Islet precursor cell (in vitro differentiated cells): ENCODE measurements around the gene CDC27.
"Not testable (repeated sequence)": the region's sequence is repeated elsewhere in the genome, so short reads cannot be mapped to it uniquely, and the experiment has no call there.

ENCODE experiments used
- DNase-seq: peaks from one replicate; pipeline ENCODE4 v3.0.0-alpha.2; 2018

CDC27 gene, protein sequence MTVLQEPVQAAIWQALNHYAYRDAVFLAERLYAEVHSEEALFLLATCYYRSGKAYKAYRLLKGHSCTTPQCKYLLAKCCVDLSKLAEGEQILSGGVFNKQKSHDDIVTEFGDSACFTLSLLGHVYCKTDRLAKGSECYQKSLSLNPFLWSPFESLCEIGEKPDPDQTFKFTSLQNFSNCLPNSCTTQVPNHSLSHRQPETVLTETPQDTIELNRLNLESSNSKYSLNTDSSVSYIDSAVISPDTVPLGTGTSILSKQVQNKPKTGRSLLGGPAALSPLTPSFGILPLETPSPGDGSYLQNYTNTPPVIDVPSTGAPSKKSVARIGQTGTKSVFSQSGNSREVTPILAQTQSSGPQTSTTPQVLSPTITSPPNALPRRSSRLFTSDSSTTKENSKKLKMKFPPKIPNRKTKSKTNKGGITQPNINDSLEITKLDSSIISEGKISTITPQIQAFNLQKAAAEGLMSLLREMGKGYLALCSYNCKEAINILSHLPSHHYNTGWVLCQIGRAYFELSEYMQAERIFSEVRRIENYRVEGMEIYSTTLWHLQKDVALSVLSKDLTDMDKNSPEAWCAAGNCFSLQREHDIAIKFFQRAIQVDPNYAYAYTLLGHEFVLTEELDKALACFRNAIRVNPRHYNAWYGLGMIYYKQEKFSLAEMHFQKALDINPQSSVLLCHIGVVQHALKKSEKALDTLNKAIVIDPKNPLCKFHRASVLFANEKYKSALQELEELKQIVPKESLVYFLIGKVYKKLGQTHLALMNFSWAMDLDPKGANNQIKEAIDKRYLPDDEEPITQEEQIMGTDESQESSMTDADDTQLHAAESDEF

DNA sequence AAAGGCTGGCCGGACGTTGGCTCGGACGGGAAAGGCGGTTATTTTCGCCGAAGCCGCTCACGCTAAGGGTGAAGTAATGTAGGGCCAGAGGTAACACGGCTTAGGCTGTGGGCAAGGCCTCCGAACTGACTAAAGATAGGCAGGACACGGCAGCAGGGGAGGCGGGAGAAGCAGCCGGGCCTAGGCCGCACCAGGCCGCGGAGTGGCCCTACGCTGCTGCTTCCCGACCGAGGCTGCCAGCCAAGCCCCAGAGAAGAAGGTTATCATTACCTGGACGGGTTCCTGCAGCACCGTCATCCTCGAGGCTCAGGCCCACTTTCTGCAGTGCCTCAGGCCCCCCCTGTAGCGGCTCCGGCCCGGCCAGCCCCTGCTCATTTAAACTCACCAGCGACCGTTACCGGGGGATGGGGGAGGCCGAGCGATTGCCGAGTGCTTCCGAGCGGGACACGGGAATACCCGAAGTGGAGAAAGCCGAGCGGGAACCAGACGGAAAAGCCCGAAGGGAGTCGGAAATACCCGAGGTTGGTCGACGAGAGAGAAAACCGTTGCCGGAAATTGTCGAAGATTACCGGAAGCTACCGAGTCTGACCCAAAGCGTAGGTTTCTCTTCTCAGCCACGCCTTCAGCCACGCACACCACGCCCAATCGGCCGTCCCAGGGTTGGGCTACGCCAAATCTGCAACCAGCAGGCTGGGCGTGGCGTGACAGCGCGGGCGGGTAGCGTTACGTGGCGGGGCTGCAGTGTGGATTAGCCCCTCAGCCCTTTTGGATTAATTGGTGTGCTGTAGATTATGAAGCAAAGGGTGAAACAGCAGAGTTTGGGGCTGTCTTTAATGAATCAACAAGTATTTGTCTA, at the start of gene CDC27:
Gene CDC27, minus strand, starts transcription at position 420 of the 856 bp plus-strand sequence. Its CDS starts 123 bp downstream, at position 297.
- peak; percentile 99 for DNase-seq

GRCh38 chr17:47238321-47239010, 49.4 kb upstream of the CDC27 start:
- DNase-seq = no peak

DNA sequence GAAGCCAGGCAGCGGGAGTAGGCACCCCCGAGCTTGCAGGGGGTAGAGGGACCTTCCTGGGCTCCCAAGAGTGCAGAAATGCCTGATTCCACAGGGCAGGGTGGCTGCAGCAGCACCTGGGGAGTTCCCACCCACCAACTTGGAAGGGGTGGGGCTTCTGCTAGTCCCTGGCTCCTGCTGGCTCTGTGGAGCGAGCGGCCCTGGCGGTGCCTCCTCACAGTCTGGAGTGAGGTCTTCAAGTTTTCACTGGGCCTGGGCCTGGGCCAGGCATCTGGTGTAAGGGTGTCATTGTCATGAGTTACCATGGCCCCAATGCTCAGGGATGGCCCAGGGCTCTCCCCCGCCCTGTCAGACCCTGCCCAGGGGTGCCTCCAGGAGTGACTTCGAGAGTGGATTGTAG, 48.7 kb upstream of the CDC27 start:
- no peak for DNase-seq

DNA sequence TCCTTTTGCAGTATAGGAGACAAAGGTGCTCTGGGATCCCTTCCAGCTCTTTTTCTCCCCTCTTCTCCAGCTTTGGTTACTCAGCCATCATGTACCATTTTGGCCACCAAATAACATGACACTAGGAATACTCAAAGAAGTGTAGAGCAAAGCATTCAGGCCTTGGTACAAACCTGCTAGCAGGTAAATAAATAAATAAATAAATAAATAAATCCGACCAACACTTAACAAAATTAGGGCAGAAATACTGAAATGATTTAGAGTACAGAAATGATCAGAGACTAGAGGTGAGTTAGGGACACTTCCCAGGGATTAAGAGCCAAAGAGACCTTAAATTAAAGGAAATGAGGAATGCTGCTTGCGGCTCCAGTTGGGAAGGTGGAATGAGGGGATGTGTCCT, 46.8 kb upstream of the CDC27 start:
- DNase-seq = no peak

- no peak for DNase-seq
Observed at GRCh38 chr17:47235506-47235905, 46.4 kb upstream of the CDC27 start.

DNA sequence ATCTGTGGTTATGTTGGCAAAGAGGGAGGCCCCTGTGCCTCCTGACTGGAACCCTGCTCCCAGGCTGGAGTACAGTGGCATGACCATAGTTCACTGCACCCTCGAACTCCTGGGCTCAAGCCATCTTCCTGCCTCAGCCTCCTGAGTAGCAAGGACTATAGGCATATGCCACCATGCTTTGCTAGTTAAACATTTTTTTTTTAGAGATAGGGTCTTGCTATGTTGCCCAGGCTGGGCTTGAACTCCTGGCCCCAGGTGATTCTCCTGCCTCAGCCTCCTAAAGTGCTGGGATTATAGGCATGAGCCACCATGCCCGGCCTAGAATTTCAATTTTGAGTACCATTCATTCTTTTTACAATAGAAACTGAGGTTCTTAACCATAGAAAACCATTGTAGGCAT, 43.4 kb upstream of the CDC27 start:
- no peak for DNase-seq

GRCh38 chr17:47231866-47232265, 42.8 kb upstream of the CDC27 start:
- no peak for DNase-seq

DNA sequence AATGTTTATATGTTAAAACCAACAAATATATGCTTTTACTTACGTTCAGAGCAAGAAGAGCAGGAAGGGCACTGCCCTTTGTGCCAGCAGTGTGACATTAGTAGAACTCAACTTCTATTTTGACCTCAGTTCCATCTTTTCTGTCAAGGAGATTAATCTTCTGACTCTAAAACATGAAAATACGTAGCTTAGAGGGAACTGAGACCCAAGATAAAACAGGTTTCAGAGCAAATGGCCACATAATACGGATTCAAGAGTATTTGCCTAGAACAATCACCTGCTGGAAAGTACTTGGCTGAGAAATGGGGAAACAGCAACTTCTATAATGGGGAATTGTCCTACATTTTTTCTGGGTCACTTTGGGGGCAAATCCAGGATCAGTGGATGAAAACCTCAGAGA, 42.2 kb upstream of the CDC27 start:
- DNase-seq = no peak

DNA sequence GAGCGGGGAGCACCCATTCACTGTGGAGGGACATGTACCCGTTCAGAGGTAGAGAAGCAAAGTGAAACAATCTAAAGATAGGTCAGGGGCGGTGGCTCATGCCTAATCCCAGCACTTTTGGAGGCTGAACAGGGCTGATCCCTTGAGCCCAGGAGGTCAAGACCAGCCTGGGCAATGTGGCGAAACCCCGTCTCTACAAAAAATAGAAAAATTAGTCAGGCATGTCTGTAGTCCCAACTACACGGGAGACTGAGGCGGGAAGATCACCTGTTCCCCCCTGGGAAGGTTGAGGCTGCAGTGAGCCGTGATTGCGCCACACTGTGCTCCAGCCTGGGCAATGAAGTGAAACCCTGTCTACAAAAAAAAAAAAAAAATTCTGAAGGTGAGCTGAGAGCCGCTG, 41.8 kb upstream of the CDC27 start:
- no peak for DNase-seq

DNA sequence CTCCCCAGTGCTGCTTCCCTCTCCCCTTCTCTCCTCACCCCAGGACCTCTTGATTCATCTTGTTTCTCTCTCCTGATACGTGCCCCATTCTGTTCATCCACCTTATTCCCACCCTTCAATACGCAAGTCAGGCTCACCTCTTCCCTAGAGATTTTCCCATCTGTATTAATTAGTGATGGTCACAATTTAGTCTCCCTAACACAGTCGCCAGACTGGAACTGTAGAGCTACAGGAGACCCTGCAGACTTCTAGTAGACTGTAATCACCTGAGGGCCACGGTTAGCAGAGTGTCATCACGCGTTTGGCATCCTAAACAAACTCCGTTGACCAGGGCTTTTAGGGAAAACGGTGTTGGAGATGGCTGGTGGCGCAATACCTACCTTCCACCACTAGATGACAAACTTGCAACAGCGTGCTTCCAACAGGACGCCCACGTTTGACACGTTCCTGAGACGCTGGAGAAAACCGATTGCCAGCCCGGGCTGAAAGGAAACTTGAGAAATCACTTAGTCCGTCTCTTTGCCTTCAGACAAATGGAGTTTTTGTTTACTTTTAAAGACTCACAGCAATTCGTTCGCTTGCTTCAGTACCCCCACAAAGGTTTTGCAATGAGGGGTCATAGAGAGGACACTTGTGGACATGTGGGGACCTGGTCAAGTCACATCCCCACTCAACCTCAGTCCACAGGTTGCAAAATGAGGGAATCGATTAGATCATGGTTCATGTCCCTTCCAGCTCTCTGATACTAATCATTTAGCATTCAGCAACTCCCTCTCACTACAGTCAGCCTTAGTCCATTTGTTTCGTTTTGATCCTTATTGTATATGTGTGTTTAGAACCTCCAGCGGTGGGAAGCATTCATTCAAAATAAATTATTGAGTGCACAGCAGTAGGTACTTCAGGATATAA, 40.7 kb upstream of the CDC27 start:
- peak; percentile 98 for DNase-seq

DNA sequence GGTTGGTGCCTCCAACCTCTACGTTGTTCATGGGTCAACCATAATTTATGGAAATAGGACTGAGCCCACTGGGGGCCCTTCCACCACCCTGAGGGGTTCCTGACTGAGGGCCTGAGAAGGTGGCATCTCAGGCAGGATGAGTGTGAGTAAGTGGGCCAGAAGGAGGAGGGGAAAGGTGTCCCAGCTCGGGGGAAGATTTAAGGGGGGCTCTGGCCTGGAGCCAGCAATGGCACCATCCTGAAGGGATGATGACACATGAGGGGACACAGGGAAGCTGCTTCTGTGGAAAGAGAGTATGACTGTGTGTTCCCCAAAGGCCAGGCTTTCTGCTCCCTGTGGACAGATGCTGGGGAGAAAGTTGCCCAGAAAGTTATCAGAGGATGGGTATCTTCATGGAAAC, 38.8 kb upstream of the CDC27 start:
- no peak for DNase-seq

DNA sequence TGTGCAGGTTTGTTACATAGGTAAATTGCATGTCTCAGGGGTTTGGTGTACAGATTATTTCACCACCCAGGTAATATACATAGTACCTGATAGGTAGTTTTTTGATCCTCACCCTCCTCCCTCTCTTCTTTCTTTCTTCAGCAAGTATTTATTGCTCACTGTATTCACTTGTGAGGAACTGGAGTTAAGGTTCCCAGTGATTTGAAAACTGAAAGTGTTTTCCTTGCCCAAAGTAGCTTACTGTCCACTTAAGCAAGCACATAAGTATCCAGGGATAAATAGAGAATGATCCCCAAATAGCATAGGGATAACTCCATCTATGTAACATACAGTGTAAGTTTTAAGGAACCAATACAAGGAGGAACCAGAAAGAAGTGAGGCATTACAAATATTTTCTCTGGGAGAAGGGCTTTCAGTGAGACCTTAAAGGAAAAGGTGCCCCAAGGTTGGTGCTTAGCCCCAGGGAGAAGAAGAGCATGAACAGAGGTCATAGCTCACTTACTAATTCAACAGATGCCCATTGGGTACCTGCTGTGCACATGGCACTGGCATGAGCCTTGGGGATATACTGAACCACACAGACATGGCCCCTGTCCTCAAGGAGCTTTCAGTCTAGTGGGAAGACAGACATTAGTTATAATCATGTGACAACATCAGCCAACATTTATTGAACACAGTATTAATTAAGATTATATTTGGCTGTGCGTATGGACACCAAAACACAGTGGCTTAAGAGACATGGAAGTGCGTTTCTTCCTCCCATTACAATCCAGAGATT, 37.0 kb upstream of the CDC27 start:
- DNase-seq = no peak

- DNase-seq = no peak
Observed at GRCh38 chr17:47225436-47225858, 36.4 kb upstream of the CDC27 start.

- DNase-seq = no peak
Observed at GRCh38 chr17:47224966-47225365, 35.9 kb upstream of the CDC27 start.

DNA sequence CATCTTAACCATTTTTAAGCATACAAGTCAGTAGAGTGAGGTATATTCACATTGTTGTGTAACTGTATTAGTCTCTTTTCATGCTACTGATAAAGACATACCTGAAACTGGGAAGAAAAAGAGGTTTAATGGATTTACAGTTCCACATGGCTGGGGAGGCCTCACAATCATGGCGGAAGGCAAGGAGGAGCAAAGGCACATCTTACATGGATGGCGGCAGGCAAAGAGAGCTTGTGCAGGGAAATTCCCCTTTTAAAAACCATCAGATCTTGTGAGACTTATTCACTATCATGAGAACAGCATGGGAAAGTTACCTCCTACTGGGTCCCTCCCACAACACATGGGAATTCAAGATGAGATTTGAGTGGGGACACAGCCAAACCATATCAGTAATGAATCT, 35.0 kb upstream of the CDC27 start:
- DNase-seq = not testable (repeated sequence)

GRCh38 chr17:47223460-47223859, 34.4 kb upstream of the CDC27 start:
- no peak for DNase-seq

- no peak for DNase-seq
Observed at GRCh38 chr17:47223007-47223406, 33.9 kb upstream of the CDC27 start.

DNA sequence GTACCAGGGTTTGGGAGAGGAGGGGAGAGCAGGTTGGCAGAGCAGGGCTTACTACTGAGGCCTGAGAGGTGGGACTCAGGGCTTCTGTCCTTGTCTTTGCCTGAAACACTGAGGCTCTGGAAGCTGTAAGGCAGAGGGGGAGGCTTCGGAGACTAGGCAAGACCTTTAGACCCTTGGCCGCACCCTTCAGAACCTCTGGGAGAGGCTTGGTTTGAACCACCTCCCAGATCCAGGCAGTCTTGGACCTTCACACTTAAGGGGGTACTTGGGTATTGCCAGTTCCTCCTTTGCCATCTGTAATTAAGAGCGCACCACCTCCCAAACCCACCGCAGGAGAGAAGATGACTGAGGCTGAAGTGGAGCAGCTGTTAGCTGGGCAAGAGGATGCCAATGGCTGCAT, 33.0 kb upstream of the CDC27 start:
- no peak for DNase-seq

DNA sequence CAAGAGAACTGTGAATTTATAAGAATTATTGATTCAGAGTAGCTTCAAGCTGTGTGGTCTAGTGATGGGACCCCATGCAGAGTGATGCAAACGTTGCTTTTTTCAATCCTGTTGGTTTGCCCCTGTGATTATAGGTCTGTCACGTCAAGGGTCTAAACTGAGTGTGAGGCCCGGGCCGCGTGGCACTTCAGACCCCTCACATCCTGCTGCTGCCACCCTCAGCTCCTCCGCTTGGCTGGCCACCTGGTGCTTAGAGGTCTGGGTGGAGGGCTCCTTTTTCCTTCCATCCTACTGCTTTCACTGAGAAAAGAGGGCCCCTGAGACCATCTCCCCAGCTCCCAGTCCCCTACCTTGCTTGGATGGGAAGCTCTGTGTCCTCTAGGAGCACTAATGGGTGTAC, 32.1 kb upstream of the CDC27 start:
- no peak for DNase-seq

DNA sequence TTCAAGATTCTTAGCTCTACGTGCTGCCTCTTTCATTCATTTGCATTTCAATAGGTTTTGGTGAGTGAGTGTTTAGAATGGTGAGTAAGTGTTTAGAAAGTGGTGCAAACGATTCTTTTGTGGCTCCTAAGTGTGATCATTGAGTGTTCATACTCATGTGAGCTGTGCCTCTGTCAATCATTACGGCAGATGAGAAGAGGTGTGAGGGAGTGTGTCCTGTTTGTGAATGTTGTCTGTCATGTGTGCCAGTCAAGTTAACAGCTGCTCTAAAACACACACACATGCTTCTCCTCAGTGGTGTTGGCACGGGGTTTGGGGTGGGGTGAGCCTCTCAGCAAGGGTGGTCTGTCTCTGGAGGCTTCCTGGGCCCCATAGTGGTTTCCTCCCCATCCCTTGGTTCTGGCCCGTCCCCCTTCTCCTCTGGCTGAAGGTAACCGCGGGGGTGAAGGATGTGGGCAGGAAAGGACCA, 31.5 kb upstream of the CDC27 start:
- no peak for DNase-seq
